WTC11 (cell line): Measurements from ENCODE around the gene SPOCK1. TPM values are rescaled to one million over a fixed set of nuclear protein-coding genes. Genes with fewer than 3 reads are reported as not detected.

ENCODE experiments used
- ATAC-seq: fragments of 200-7000 bp; cut with Tn5 transposase; 2 replicates; pipeline ENCODE4 v1.10.0; 2021; ENCODE audit warnings: mild to moderate bottlenecking, moderate library complexity
- CTCF ChIA-PET: fragments of 300-600 bp; sonication (Branson Sonifier 250); formaldehyde crosslinking; loops from one replicate; lab custom pipeline; 2021; ENCODE audit warnings: antibody characterized with exemption; lab: Charles Lee
- POLR2A ChIA-PET: fragments of 350-600 bp; sonication (Branson Sonifier 250); formaldehyde crosslinking; loops from one replicate; lab custom pipeline; 2021; ENCODE audit warnings: antibody characterized with exemption; lab: Charles Lee
- DNase-seq: peaks from one replicate; pipeline ENCODE4 v3.0.0; 2021; ENCODE audit warnings: low spot score
- H3K27ac Mint-ChIP-seq: 2 replicates; pipeline ENCODE4 v1.8.0; 2021; ENCODE audit warnings: mixed read lengths
- H3K27me3 Mint-ChIP-seq: 2 replicates; pipeline ENCODE4 v1.8.0; 2021; ENCODE audit warnings: low read depth, mild to moderate bottlenecking, moderate library complexity, mixed read lengths
- H3K36me3 Mint-ChIP-seq: 2 replicates; pipeline ENCODE4 v1.8.0; 2021; ENCODE audit warnings: mixed read lengths
- H3K4me1 Mint-ChIP-seq: 2 replicates; pipeline ENCODE4 v1.8.0; 2022; ENCODE audit warnings: mixed read lengths
- H3K4me3 Mint-ChIP-seq: 2 replicates; pipeline ENCODE4 v1.8.0; 2021; ENCODE audit warnings: mild to moderate bottlenecking, moderate library complexity, mixed read lengths
- H3K9me3 Mint-ChIP-seq: 2 replicates; pipeline ENCODE4 v1.8.0; 2021; ENCODE audit warnings: mixed read lengths
- CDX4 ChIP-seq: fragments of 250-450 bp; sonication (Bioruptor Pico); IDR thresholded peaks from 2 replicates; pipeline ENCODE4 v1.9.0; 2021; ENCODE audit warnings: moderate library complexity, mild to moderate bottlenecking, inconsistent platforms, borderline replicate concordance
- E2F4 ChIP-seq: sonication (generic); formaldehyde crosslinking; IDR thresholded peaks from 2 replicates; pipeline ENCODE4 v1.8.1; 2022; ENCODE audit warnings: low read depth, mild to moderate bottlenecking, moderate library complexity, missing genetic modification reagents, borderline replicate concordance
- ELF4 ChIP-seq: sonication (generic); formaldehyde crosslinking; IDR thresholded peaks from 2 replicates; pipeline ENCODE4 v1.8.1; 2022; ENCODE audit warnings: low read depth, mild to moderate bottlenecking, moderate library complexity, missing genetic modification reagents
- ERG ChIP-seq: fragments of 250-450 bp; sonication (Bioruptor Pico); IDR thresholded peaks from 2 replicates; pipeline ENCODE4 v1.8.0; 2021; ENCODE audit warnings: mild to moderate bottlenecking
- HMGXB4 ChIP-seq: sonication (generic); formaldehyde crosslinking; IDR thresholded peaks from 2 replicates; pipeline ENCODE4 v1.8.1; 2023; ENCODE audit warnings: mild to moderate bottlenecking, moderate library complexity, missing genetic modification reagents
- IRF1 ChIP-seq: sonication (generic); formaldehyde crosslinking; IDR thresholded peaks from 2 replicates; pipeline ENCODE4 v1.8.0; 2023; ENCODE audit warnings: missing genetic modification reagents
- JAZF1 ChIP-seq: fragments of 250-450 bp; sonication (Bioruptor Pico); IDR thresholded peaks from 2 replicates; pipeline ENCODE4 v1.9.0; 2021; ENCODE audit warnings: moderate library complexity, mild to moderate bottlenecking, inconsistent platforms
- KAT7 ChIP-seq: sonication (generic); formaldehyde crosslinking; IDR thresholded peaks from 2 replicates; pipeline ENCODE4 v1.8.1; 2023; ENCODE audit warnings: missing genetic modification reagents, mild to moderate bottlenecking, borderline replicate concordance
- MAX ChIP-seq: sonication (generic); formaldehyde crosslinking; IDR thresholded peaks from 2 replicates; pipeline ENCODE4 v1.8.0; 2022; ENCODE audit warnings: mild to moderate bottlenecking, missing genetic modification reagents
- NFE2L1 ChIP-seq: sonication (generic); formaldehyde crosslinking; IDR thresholded peaks from 2 replicates; pipeline ENCODE4 v1.8.1; 2023; ENCODE audit warnings: missing genetic modification reagents
- NFYB ChIP-seq: sonication (generic); formaldehyde crosslinking; conservative IDR thresholded peaks from 2 replicates; pipeline ENCODE4 v1.8.0; 2022; ENCODE audit warnings: low read depth, missing genetic modification reagents
- NR1H2 ChIP-seq: sonication (generic); formaldehyde crosslinking; IDR thresholded peaks from 2 replicates; pipeline ENCODE4 v1.9.0; 2021; ENCODE audit warnings: mild to moderate bottlenecking, moderate library complexity, missing genetic modification reagents
- NR2C2 ChIP-seq: sonication (generic); formaldehyde crosslinking; IDR thresholded peaks from 2 replicates; pipeline ENCODE4 v1.8.0; 2022; ENCODE audit warnings: mild to moderate bottlenecking, missing genetic modification reagents
- NR3C1 ChIP-seq: sonication (generic); formaldehyde crosslinking; conservative IDR thresholded peaks from 2 replicates; pipeline ENCODE4 v1.8.1; 2023; ENCODE audit warnings: low read depth, mild to moderate bottlenecking, missing genetic modification reagents
- PREB ChIP-seq: sonication (generic); formaldehyde crosslinking; IDR thresholded peaks from 2 replicates; pipeline ENCODE4 v1.8.1; 2022; ENCODE audit warnings: mild to moderate bottlenecking, missing genetic modification reagents, moderate library complexity, borderline replicate concordance
- TP53 ChIP-seq: sonication (generic); formaldehyde crosslinking; IDR thresholded peaks from 2 replicates; pipeline ENCODE4 v1.8.1; 2023; ENCODE audit warnings: mild to moderate bottlenecking, missing genetic modification reagents
- ZNF121 ChIP-seq: sonication (generic); formaldehyde crosslinking; IDR thresholded peaks from 2 replicates; pipeline ENCODE4 v1.8.0; 2023; ENCODE audit warnings: missing genetic modification reagents
- ZNF232 ChIP-seq: sonication (generic); formaldehyde crosslinking; IDR thresholded peaks from 2 replicates; pipeline ENCODE4 v1.8.0; 2022; ENCODE audit warnings: mild to moderate bottlenecking, missing genetic modification reagents
- ZNF423 ChIP-seq: fragments of 250-450 bp; sonication (Bioruptor Pico); IDR thresholded peaks from 2 replicates; pipeline ENCODE4 v2.1.2; 2022; ENCODE audit warnings: mild to moderate bottlenecking, moderate library complexity
- ZNF532 ChIP-seq: fragments of 250-450 bp; sonication (Bioruptor Pico); IDR thresholded peaks from 2 replicates; pipeline ENCODE4 v1.9.0; 2021; ENCODE audit warnings: mild to moderate bottlenecking, borderline replicate concordance
- total RNA-seq: library from RNA; stranded (reverse); gene quantifications from 3 replicates; pipeline ENCODE4 v1.2.3, GENCODE V29; 2021

Gene SPOCK1
- total RNA-seq, 1 experiment from 2014 or later, result 15.2 TPM

- TF ChIP-seq HMGXB4 (CRISPR knock-in tag), result no peak
- no peak for TF ChIP-seq ZNF121 (CRISPR knock-in tag)
- TF ChIP-seq NR3C1 (CRISPR knock-in tag), result no peak
- TF ChIP-seq ZNF232 (CRISPR knock-in tag), result no peak
Measured at GRCh38 chr5:137352095-137352494, 147.0 kb downstream of the SPOCK1 start (continued).

GRCh38 chr5:137350791-137351190 lies 148.3 kb downstream of the SPOCK1 start:
- no peak for ATAC-seq
- POLR2A ChIA-PET, result no interaction called here
- CTCF ChIA-PET, result no interaction called here

GRCh38 chr5:137348759-137349158 lies 150.4 kb downstream of the SPOCK1 start:
- Mint-ChIP-seq H3K27ac (no peak overlapping the region), H3K9me3 (no peaks in the 10 kb centered on the region), H3K4me3 (no peak overlapping the region), H3K27me3 (no peaks in the 10 kb centered on the region), H3K4me1 (peaks cover 33% of the 10 kb centered on the region), H3K36me3 (no peaks in the 10 kb centered on the region)
- no peak for TF ChIP-seq PREB (CRISPR knock-in tag)
- no peak for TF ChIP-seq CDX4
- no peak for TF ChIP-seq NR1H2 (CRISPR knock-in tag)
- TF ChIP-seq KAT7 (CRISPR knock-in tag), result no peak
- no peak for TF ChIP-seq MAX (CRISPR knock-in tag)
- TF ChIP-seq ELF4, result no peak
- TF ChIP-seq E2F4, result no peak
- TF ChIP-seq ZNF532 (CRISPR knock-in tag), result no peak
- ChIA-PET CTCF (interaction anchor here (1.1 kb wide), 1 partner anchor 29 kb away, joined by 4 read pairs; no protein-coding TSS in a partner anchor), POLR2A (no interaction called here)
- DNase-seq, result no peak
- no peak for ATAC-seq

More at GRCh38 chr5:137350791-137351190, 148.3 kb downstream of the SPOCK1 start:
- no peak overlapping the region for H3K4me3 Mint-ChIP-seq
- no peak for DNase-seq
- H3K4me1 Mint-ChIP-seq, result peaks cover 22% of the 10 kb centered on the region
- no peaks in the 10 kb centered on the region for H3K36me3 Mint-ChIP-seq
- no peak overlapping the region for H3K27ac Mint-ChIP-seq
- H3K27me3 Mint-ChIP-seq, result no peaks in the 10 kb centered on the region
- no peak for TF ChIP-seq ZNF121 (CRISPR knock-in tag)
- no peak for TF ChIP-seq JAZF1
- TF ChIP-seq NR1H2 (CRISPR knock-in tag), result no peak
- TF ChIP-seq TP53 (CRISPR knock-in tag), result no peak
- TF ChIP-seq ZNF423 (CRISPR knock-in tag), result no peak
- TF ChIP-seq NR3C1 (CRISPR knock-in tag), result no peak
- no peak for TF ChIP-seq NFE2L1 (CRISPR knock-in tag)
- no peak for TF ChIP-seq ERG
- no peak for TF ChIP-seq NFYB (CRISPR knock-in tag)
- TF ChIP-seq NR2C2 (CRISPR knock-in tag), result no peak
- TF ChIP-seq IRF1 (CRISPR knock-in tag), result no peak
- TF ChIP-seq, all 79 proteins: peak for 0
- H3K9me3 Mint-ChIP-seq, result no peaks in the 10 kb centered on the region
